ENCODE measurements around the gene SULF2.

SULF2 gene

DNA sequence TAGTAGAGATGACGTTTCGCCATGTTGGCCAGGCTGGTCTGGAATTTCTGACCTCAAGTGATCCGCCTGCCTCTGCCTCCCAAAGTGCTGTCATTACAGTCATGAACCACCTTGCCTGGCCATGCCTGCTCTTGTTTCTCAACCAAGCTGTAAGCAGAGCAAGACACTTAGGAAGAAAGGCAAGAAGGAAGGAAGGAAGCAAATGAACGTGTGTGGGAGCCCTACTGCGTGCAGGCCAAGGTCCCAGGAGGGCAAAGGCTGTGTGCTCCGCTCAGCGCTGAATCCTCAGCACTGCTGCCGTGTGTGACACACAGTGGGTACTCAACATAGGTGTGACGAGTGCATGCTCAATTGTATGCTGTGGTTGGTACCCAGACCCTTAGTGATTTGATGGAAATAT is 47.4 kb downstream of the SULF2 start:
- no peak for DNase-seq (ENCODE audit: low read depth)

DNA sequence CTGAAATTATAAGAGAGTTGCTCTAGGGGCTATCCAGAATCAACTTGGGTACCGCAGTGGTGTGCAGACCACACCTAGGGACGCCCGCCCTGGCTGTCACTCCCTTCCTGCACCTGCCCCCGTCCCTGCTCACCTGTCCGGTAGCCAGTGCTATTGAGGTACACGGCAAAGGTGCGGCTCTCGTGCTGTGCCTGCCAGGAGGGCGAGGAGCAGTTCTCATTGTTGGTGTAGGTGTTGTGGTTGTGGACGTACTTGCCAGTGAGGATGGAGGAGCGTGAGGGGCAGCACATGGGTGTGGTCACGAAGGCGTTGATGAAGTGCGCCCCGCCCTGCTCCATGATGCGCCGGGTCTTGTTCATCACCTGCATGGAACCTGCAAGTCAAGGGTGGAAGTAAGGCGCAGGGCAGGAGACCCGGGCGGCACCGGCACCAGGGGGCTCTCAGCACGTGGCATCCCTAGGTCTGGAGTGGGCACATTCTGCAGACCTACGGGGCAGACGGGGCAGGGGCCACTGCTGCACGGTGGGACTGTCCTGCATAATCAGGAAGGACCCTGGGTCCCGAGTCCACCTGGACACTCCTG is 48.6 kb downstream of the SULF2 start:
- no peak for DNase-seq (ENCODE audit: low read depth)

DNA sequence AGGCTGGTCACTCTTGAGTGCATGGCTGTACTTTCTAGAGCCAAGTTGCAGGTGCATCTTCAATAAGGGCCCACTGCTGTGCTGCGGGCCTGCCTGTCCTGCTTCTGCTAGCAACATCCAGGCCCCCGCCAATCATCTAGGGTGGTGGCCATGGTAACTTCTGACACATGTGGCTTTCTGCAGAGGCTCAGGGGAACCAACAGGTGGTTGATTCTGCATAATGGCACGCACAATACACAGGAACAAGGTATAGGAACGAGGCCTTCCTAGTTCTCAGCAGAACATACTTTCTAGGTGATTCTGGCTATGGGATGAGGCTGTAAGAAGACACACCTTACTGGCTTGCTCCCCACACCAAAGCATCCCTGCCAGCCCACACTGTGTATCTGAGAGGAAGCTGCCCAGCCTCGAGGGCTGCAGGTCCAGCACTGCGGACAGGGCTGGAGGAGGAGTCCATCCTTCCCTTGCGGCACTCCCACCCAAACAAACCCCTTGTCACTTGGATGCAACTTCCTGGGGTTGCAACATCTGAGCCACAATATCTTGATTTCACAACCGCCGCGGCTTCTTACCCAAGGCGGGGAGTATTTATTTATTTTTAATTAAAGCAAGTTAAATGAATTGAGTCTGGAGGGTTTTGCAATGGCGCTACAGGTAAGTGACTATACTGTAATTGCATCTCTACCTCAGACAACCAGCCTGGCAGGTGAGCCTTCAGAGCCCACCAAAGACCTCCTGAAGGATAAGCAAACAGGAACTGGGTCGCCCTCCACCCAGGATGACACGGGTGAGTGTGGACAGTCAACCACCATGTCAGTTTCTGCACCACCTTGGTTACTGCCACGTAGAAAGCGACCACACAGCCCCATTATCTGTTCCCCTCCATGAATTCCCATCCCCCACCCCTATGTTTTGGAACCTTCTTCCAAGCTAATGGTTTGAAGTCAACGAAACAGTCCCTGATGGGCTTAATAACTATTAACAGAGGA is 49.6 kb downstream of the SULF2 start:
- no peak for DNase-seq (ENCODE audit: low read depth)

DNA sequence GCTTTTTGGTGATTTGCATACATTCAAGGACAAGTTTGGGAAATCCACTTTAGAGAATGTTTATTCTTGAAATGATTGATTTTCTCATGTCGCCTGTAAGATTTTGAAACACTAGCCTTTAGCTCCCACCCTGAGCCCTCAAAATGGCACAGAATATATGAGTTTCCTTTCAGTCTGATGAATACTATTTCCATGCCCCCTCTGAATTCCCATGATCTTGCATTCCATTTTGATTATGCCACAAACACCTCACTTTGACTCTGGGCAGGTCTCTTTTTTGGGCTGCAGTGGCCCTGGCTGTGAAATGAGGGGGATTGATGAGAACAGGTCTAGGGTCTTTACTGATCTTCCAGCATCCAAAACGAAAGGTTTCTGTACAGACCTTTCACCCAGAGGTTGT is 50.4 kb downstream of the SULF2 start:
- no peak for DNase-seq (ENCODE audit: low read depth)

DNA sequence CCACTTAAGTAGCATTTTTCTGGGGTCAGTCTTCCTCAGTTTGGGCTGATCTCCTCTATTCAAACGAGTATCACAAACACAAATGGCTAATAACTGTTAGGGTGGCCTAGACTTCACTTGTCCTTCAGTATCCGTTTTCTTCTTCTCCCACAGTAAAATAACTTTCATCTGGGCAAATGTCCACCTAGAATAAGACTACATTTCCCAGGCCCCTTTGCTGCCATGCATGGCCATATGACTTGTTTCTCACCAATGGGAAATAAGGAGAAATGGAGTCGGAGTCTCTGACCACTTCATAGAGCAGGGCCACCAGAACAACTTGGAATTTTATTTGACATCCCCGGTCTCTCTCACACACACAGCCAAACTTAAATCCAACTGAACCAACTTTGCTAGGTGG is 51.4 kb downstream of the SULF2 start:
- no peak for DNase-seq (ENCODE audit: low read depth)

DNA sequence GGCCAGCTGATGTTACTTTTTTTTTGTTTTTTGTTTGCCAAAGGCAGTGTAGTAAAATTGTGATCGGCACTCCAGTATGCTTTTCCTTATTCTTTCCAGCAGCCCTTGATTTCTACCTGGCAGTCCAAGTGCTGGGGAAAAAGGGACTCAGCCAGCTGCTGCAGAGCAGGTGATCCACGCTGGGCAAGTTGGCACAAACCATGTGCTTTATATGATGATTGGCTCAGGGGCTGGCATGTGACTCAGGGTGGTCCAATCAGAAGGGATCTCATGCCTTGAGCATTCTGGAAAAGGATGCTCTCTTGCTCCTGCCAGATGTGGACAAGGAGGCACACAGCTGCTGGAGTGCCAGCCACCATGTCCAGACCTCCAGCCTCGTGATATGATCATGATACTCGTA is 54.5 kb downstream of the SULF2 start:
- DNase-seq (ENCODE audit: low read depth), result no peak

DNA sequence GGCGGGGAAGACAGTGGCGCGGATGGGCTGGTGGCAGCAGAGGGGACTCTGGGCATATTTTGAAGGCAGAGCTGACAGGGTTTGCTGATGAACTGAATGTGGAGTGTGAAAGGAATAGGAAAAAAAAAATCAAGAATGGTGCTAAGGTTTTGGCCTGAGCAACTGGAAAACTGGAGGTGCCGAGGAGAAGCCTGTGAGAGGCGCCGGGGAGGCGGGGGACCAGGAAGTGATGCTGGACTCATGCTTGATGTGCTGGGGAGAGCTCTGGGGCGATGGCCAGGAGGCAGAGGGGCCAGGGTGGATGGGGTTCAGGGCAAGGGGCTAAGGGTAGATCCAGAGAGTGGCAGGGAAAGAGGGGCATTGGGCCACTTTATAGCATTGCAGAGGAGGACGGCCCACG is 55.8 kb downstream of the SULF2 start:
- no peak for DNase-seq (ENCODE audit: low read depth)

DNA sequence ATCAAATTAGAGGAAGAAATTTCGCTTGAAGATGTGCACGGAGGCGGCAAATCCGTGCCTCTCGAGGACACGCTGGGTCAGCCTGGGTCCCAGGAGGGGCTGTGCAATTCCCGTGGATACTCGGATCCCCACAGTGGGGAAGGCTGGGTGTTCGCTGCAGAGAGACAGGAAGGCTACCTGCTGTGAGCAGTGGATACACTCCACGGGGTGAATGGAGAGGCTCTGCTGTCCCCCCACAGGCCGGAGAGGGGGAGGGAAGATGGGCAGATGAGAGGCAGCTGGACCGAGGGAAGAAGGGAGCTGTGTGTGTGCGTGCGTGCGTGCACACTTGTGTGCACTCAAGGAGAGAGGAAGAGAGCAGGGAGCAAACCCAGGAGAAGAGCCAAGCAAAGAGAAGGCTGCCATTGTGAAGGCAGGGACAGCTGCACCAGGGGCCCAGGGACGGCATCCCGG is 57.3 kb downstream of the SULF2 start:
- DNase-seq (ENCODE audit: low read depth), result no peak

DNA sequence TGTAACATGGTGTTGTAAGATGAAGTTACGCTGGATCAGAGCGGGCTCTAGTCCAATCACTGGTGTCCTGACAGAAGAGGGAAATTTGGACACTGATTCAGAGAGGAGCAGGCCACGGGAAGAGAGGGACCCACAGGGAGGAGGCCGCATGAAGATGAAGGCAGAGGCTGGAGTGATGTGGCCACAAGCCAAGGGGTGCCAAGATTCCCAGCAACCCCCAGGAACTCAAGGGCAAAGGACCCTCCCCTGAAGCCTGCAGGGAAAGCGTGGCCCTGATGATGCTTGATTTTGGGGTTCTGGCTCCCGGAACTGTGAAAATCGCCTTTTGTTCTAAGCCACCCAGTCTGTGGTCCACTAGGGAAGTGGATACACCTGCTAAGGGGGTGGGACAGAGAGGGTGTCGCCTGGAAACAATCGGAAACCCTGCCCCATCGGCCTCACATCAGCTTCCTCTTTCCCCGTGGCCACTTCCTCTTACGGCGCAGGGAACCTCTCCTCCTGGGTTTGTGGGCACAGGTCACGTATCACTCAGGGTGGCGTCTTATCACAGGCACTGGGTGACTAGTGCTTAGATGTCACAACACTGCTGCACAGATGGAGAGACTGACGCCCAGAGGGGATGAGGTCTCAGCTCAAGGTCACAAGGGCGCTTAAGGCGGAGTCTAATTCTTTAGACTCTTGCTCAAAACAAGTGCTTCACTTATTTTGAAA is 58.0 kb downstream of the SULF2 start:
- DNase-seq (ENCODE audit: low read depth), result peak; percentile 49

DNA sequence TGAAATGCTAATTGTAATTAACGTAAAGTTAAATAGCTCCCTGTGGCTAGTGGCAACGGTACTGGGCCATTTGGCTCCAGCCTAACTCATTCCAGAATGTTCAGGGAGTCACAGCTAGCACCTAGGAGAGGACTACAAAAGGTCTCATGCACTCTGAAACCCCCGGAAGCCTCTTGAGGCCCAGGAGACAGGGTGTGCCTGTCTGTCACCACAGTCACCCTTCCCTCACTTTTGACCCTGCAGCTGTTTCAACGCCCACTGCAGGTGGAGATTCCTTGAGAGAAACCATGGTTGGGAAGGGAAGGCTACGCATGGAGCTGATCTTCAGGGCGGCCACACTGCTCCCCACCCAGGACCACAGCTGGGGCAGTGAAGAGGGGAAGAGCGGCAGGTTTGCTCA is 58.6 kb downstream of the SULF2 start:
- DNase-seq (ENCODE audit: low read depth), result no peak

DNA sequence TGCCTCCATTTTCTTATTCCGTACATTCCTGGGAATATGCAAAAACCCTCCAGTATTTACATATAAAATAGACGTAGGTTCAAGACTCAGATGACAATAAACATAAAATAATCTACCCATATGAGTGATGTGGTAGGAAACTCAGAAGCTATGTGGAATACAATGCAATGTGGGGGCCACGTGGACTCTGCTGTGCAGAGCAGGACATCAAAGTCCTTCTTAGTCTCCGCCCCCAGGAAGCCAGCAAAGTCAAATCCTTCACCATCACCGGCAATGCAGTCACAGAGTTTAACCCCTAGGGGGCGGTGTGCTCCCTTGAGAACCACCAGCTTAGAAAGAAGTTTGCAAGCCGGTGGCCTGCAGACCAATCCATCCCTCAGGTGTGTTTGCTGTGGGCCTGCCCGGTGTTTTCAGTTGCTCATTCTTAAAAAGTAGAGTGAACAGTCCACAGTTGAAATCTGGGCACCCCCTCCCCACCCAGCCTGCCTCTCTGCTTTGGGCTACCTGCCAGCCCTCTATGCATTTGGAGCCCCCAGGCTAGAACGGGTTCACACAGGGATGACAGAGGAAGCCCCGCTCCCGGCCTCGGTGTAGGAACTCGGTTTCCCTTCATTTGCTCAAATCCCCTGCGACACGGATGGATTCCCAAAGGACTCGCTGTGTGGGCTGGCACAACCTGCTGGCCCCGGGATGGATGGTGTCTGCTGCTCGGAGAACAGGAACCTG is 59.9 kb downstream of the SULF2 start:
- DNase-seq (ENCODE audit: low read depth), result peak; percentile 65

DNA sequence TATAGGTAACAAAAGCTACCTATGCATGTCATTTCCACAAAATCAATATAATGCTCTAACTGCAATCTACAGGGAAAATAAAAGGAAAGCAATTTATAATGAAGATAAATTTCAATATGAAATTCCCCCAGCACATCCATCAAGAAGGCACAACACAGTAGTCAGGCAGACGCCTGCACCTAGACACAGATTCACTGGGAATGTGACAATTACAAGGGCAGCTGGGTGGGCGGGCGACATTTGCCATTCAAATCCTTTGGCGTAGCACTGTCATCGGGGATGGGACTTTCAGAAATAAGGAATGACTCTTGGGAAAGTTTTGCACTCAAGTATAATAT is 60.4 kb downstream of the SULF2 start:
- DNase-seq (ENCODE audit: low read depth), result no peak

DNA sequence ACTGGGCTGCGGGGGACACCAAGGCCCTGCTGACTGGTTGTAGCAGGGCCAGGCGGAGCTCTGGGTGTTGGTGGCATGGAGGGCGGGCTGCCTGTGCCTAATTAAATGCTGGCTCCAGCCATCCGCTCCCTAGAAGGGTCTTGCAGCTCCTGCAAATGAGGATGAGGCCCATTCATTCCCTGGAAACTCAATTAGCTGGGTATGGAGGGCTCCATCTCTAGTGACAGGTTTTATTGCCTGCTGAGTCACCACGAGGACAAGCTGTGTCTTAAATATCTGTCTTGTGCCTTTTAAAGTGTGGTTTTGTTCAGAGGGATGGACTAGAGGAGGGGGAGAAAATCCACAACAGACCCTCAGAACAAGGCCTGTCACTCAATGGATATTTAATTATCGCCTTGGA is 60.9 kb downstream of the SULF2 start:
- no peak for DNase-seq (ENCODE audit: low read depth)

DNA sequence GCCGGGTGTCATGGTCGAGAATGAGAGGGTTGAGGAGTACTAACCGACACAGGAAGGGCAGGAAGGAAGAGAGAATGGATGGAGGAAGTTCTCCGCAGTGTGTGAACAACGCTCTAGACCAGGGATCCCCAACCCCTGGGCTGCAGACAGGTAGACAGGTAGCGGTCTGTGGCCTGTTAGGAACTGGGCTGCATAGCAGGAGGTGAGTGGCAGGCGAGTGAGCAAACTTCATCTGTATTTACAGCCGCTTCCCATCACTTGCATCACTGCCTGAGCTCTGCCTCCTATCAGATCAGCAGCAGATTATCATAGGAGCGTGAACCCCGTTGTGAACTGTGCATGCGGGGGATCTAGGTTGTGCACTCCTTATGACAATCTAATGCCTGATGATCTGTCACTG is 62.0 kb downstream of the SULF2 start:
- no peak for DNase-seq (ENCODE audit: low read depth)

DNA sequence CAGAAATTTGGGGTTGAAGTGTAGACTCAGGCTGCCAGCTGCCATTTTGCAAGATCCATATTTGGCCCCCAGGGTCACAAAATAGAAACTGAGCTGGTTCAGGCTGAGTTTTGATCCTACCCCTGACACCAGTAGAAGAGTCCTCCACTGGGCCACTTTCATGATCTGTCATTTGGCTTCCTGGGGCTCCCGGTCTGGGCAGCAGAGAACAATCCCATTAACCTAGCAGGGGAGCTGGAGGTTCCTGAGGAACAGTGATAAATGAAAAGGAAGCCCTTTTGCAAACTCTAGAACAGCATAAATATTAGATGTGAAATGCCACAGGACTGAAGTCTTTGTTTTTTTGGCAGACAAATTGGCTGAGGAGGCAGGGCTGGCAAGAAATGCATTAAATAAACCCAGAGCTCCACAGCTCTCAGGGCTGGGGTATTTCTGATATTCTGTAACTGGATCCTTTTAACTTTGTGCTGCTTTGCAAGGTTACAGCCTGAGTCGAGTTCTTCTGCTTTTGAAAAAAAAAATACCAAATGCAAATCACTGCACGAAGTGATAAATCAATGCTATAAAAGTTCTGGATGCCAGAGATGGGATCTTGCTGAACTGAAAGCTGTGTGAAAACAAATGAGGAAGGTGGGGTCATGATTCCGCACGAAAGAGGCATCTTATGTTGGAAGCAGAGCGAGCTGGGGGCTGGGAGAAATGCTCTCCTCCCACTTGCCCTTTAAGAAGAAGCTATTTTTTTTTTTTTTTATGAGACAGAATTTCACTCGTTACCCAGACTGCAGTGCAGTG is 64.4 kb downstream of the SULF2 start:
- no peak for DNase-seq (ENCODE audit: low read depth)

DNA sequence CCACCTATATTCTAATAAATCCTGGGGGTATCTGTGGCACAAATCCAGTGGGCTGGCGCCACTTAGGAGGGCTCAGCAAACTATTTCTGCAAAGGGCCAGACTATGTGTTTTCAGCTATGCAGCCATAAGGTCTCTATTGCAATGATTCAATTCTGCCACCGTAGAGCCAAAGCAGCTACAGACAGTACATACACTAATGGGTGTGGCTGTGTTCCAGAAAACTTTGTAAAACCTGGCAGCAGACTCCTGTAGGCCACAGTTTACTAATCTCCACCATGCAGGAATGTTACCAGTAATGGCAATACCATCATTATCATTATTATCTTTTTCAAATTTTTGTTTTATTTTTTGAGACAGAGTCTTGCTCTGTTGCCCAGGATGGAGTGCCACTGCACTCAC is 65.7 kb downstream of the SULF2 start:
- DNase-seq (ENCODE audit: low read depth), result no peak

DNA sequence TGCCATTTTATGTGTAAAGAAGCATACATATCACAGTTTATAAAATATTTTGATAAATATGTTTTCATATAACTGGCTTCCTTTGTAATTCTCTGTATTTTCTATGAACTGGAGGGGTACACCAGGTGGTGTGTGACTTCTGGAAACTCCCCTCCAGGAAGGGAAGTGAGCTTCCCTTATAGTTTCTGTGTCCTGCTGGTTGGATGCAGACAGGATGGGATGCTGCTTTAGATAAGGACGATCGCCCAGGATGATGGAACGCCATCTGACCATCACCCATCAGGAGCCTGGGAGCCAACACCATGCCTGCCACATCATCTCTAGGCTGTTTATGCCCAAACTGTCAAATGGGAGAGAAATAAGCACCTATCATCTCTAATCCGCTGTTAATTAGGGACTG is 66.1 kb downstream of the SULF2 start:
- no peak for DNase-seq (ENCODE audit: low read depth)

DNA sequence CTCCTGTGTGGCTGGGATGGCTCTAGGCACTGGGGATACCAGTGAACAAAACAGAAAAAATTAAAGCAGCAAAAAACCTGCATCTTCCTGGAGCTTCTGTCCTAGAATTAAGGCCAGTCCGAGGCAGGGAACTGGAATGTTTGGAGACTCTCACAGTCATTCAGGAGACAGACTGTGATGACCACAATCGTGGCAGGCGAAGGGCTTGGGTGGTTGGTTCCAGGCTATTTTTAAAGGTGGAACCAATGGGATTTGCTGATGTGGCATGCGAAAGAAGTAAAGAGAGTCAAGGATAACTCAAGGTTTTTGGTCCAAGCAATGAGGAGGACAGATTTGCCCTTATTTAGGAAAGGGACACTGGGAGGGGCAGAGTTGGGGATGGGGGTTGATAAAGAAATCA is 66.9 kb downstream of the SULF2 start:
- DNase-seq (ENCODE audit: low read depth), result no peak

DNA sequence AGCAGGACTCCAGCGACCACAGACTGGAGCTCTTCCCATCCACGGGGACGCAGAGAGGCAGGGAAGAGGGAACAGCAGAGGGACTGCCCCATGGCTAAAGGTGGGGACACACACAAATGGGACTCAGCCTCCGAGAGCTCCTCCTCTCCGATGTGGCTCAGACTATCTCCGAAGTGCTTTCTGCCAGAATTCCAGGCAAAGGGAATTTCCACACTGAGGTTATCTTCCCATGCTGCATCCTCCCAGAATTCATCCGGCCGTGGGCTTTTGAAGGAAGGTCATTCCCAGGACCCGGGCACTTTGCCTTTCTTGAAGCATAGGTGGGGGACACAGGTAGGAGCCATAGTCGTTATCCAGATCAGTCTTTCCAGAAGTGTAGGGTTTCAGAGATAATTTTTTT is 67.9 kb downstream of the SULF2 start:
- no peak for DNase-seq (ENCODE audit: low read depth)

DNA sequence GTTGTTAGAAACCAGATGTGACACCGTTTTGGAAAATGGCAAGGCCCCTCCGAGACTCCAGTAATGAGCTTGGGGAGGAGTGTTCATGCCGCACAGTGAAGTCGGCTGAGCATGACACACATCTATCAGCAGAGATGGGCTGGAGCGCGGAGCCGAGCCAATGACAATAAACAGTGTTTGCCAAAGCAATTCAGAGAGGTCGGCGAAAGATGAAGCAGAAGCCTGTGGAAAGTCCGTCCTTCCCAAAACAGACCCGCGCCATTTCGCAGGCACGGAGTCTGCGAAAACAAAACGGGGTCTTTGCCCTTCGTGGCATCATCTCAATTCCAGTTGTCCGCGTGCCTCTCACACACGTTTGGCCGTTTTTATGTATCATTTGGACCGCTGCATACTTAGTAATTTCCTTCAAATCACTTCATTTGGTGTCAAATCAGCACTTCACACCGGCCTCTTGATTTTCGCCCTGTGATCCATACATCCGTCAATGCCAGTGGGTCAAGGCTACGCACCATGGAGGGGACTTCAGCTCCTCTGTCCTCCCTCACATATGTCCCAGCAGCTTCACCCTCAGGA is 71.3 kb downstream of the SULF2 start:
- DNase-seq (ENCODE audit: low read depth), result no peak

DNA sequence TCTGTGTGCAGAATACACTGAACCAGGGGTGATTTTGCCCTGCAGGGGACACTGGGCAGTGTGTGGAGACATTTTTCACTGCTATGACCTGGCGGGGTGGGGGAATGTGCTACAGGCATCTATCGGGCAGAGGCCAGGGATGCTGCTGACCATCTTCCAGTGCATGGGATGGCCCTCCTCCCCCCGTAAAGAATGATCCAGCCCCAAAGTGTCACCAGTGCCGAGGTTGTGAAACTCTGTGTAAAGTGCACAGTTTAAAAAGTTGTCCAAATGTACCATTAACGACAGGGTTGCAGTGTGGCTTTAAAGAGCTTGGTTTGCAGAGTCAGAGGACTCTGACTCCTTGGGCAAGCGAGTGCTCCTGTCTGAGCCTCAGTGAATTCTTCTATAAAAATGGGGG is 72.1 kb downstream of the SULF2 start:
- DNase-seq (ENCODE audit: low read depth), result no peak

Measured in T follicular helper cell (primary cell).